Measurements from ENCODE around the gene AHRR. TPM values are rescaled to one million over a fixed set of nuclear protein-coding genes. Genes with fewer than 3 reads are reported as not detected.
"Not testable (repeated sequence)": the region's sequence is repeated elsewhere in the genome, so short reads cannot be mapped to it uniquely, and the experiment has no call there.

Gene AHRR
- total and polyA plus RNA-seq, 10 of the 15 experiments (the other 5 are each of a cell fraction or from before 2014, with no cell fraction given), result 0.90 to 35.2 (median 19.2) TPM

DNA sequence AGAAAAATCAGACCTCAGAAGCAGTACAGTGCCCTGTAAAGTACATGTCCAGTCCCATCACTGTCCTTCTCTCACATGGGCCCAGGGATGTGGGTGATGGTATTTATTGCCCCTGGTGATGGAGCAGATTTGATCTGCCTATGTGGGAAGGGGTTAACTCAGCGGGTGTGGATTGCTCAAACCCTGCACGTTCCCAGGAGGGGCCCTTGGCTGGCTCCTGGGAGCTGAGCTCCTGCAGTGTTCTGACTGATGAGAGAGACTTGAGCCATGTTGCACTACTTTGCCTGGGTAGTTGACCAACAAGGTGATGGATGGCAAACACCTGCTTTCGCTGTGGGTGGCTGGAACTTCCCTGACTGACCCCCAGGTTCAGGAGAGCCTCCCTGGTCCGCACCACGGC is 21.6 kb upstream of the AHRR start:
- H3K27me3 ChIP-seq (replicated peaks in 1 of 2; ENCODE audit: control insufficient read depth in 2 of 2, insufficient read depth in 2 of 2, low read length in 1 of 2); H3K27ac ChIP-seq (ENCODE audit: control insufficient read depth, insufficient read depth); in situ Hi-C loops (cut with MboI); H3K79me2 ChIP-seq (ENCODE audit: control insufficient read depth, insufficient read depth, low read length); H3K4me1 ChIP-seq (ENCODE audit: control insufficient read depth, insufficient read depth, low read length); SMC1A ChIA-PET (ENCODE audit: uncharacterized antibody, unreplicated experiment); H2AFZ ChIP-seq (ENCODE audit: control insufficient read depth, low read depth, low read length); H3K9ac ChIP-seq (ENCODE audit: control insufficient read depth, insufficient read depth, low read length); CTCF ChIA-PET; H3K4me2 ChIP-seq (ENCODE audit: control insufficient read depth, insufficient read depth); DNase-seq (ENCODE audit: low read depth, low spot score); H3K9me3 ChIP-seq (replicated peaks; ENCODE audit: control insufficient read depth, insufficient read depth, low read length); H3K36me3 ChIP-seq (ENCODE audit: control insufficient read depth in 2 of 2, insufficient read depth in 2 of 2, low read length in 1 of 2); RAD21 ChIA-PET (ENCODE audit: unreplicated experiment); POLR2A ChIA-PET; intact Hi-C loops (cut with micrococcal nuclease; ENCODE audit: unreplicated experiment); ATAC-seq; FAIRE-seq; H3K4me3 ChIP-seq; H4K20me1 ChIP-seq (ENCODE audit: control insufficient read depth, insufficient read depth); BruUV-seq (replicated peaks): not testable (repeated sequence)
- 93% methylated on average over 5 of the region's 5 CpGs for WGBS (ENCODE audit: insufficient coverage, insufficient replicate concordance, low lambda C conversion rate, missing lambda C conversion rate)

DNA sequence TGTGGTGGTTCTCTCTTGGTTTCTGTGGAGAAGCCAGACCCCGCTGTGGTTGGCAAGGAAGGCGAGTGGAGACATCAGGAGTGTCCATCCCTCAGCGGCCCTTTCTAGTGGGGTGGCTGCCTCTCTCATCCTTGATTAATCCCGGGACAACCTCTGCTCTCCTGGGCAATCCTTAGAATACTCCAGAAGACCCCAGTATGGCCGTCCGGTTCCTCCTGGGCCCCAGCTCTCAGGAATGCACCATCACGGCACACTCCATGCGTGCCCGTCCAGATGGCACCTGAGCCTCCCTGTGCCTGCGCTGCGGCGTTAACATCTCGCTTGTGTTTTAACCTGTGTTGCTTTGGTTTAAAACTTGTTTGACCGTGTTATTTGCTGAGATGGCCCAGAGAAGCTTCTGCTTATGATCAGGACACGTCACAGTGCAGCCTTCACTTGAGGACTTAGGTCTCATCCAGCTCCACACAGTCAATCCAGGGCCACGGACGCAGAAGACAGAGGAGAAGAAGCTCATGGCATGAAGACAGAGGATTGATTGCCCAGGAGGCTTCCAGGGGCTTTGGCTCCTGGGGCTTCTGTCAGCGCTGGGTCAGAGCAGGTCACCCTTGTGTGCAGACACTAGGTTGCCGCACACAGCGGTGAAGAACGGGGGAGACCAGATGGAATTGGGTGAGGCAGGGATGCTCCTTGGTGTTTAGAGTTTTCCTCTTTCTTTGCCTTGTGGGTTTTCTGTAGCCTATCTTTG is 20.7 kb upstream of the AHRR start:
- POLR2A ChIA-PET; FAIRE-seq; intact Hi-C loops (cut with micrococcal nuclease; ENCODE audit: unreplicated experiment); H4K20me1 ChIP-seq (ENCODE audit: control insufficient read depth, insufficient read depth); RAD21 ChIA-PET (ENCODE audit: unreplicated experiment); BruUV-seq (replicated peaks); H3K9ac ChIP-seq (ENCODE audit: control insufficient read depth, insufficient read depth, low read length); ATAC-seq; H3K4me3 ChIP-seq; H3K4me1 ChIP-seq (ENCODE audit: control insufficient read depth, insufficient read depth, low read length); H2AFZ ChIP-seq (ENCODE audit: control insufficient read depth, low read depth, low read length); H3K36me3 ChIP-seq (ENCODE audit: control insufficient read depth in 2 of 2, insufficient read depth in 2 of 2, low read length in 1 of 2); H3K9me3 ChIP-seq (replicated peaks; ENCODE audit: control insufficient read depth, insufficient read depth, low read length); H3K27me3 ChIP-seq (replicated peaks in 1 of 2; ENCODE audit: control insufficient read depth in 2 of 2, insufficient read depth in 2 of 2, low read length in 1 of 2); in situ Hi-C loops (cut with MboI); H3K79me2 ChIP-seq (ENCODE audit: control insufficient read depth, insufficient read depth, low read length); H3K4me2 ChIP-seq (ENCODE audit: control insufficient read depth, insufficient read depth); SMC1A ChIA-PET (ENCODE audit: uncharacterized antibody, unreplicated experiment); H3K27ac ChIP-seq (ENCODE audit: control insufficient read depth, insufficient read depth); CTCF ChIA-PET; DNase-seq (ENCODE audit: low read depth, low spot score): not testable (repeated sequence)
- WGBS (ENCODE audit: insufficient coverage, insufficient replicate concordance, low lambda C conversion rate, missing lambda C conversion rate), result 87% methylated on average over 21 of the region's 21 CpGs

DNA sequence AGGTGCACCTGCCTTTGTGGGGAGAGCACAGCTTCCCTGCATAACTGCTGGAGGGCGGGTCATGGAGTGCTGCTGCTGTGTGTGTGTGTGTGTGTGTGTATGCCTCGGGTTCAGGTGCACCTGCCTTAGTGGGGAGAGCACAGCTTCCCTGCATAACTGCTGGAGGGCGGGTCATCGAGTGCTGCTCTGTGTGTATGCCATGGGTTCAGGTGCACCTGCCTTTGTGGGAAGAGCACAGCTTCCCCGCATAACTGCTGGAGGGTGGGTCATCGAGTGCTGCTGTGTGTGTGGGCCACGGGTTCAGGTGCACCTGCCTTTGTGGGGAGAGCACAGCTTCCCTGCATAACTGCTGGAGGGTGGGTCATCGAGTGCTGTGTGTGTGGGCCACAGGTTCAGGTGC is 19.1 kb upstream of the AHRR start:
- SMC1A ChIA-PET (ENCODE audit: uncharacterized antibody, unreplicated experiment); H3K4me1 ChIP-seq (ENCODE audit: control insufficient read depth, insufficient read depth, low read length); RAD21 ChIA-PET (ENCODE audit: unreplicated experiment); ATAC-seq; intact Hi-C loops (cut with micrococcal nuclease; ENCODE audit: unreplicated experiment); H3K27ac ChIP-seq (ENCODE audit: control insufficient read depth, insufficient read depth); H3K27me3 ChIP-seq (replicated peaks in 1 of 2; ENCODE audit: control insufficient read depth in 2 of 2, insufficient read depth in 2 of 2, low read length in 1 of 2); DNase-seq (ENCODE audit: low read depth, low spot score); H3K4me2 ChIP-seq (ENCODE audit: control insufficient read depth, insufficient read depth); POLR2A ChIA-PET; H3K4me3 ChIP-seq; FAIRE-seq; H3K9ac ChIP-seq (ENCODE audit: control insufficient read depth, insufficient read depth, low read length); H3K79me2 ChIP-seq (ENCODE audit: control insufficient read depth, insufficient read depth, low read length); BruUV-seq (replicated peaks); H2AFZ ChIP-seq (ENCODE audit: control insufficient read depth, low read depth, low read length); CTCF ChIA-PET; H3K9me3 ChIP-seq (replicated peaks; ENCODE audit: control insufficient read depth, insufficient read depth, low read length); H4K20me1 ChIP-seq (ENCODE audit: control insufficient read depth, insufficient read depth); in situ Hi-C loops (cut with MboI): not testable (repeated sequence)
- H3K36me3 ChIP-seq (ENCODE audit: control insufficient read depth in 2 of 2, insufficient read depth in 2 of 2, low read length in 1 of 2), result peaks cover 6 to 15% of the 10 kb centered on the region in 2 experiments; a peak in 3 of 4 replicates
- 86% methylated on average over 8 of the region's 8 CpGs for WGBS (ENCODE audit: insufficient coverage, insufficient replicate concordance, low lambda C conversion rate, missing lambda C conversion rate)

All from GM12878 (cell line).